GM23338 (cell line): Measurements from ENCODE around the gene BLOC1S5. TPM values are rescaled to one million over a fixed set of nuclear protein-coding genes. Genes with fewer than 3 reads are reported as not detected.
A peak's percentile ranks its signal among the peaks of the same experiment; 100 is the strongest.

ENCODE experiments used
- ATAC-seq: fragments of 200-7000 bp; cut with Tn5 transposase; 3 replicates; pipeline ENCODE4 v1.9.1; 2020
- DNase-seq: peaks from one replicate; pipeline ENCODE4 v3.0.0-alpha.2; 2015; ENCODE audit warnings: low spot score
- H2AFZ ChIP-seq: fragments of 200-600 bp; sonication (generic); 2 replicates; pipeline ENCODE4 v1.8.0; 2016; ENCODE audit warnings: antibody characterized with exemption, mild to moderate bottlenecking, moderate library complexity
- H3F3A ChIP-seq: fragments of 200-600 bp; sonication (generic); replicated peaks from 2 replicates; pipeline ENCODE4 v1.8.0; 2017; ENCODE audit warnings: antibody characterized with exemption, mixed run types, low read depth
- H3K27ac ChIP-seq: fragments of 200-600 bp; sonication (generic); 2 replicates; pipeline ENCODE4 v1.6.1; 2016; ENCODE audit warnings: low read depth
- H3K27me3 ChIP-seq: fragments of 200-600 bp; sonication (generic); 2 replicates; pipeline ENCODE4 v1.8.0; 2016; ENCODE audit warnings: mild to moderate bottlenecking, mixed run types, moderate library complexity; ENCODE audit not compliant: insufficient read depth
- H3K36me3 ChIP-seq: fragments of 200-600 bp; sonication (generic); 2 replicates; pipeline ENCODE4 v1.8.0; 2016; ENCODE audit warnings: mild to moderate bottlenecking; ENCODE audit not compliant: insufficient read depth
- H3K4me1 ChIP-seq: fragments of 200-600 bp; sonication (generic); 2 replicates; pipeline ENCODE4 v1.8.0; 2016; ENCODE audit warnings: mild to moderate bottlenecking, moderate library complexity; ENCODE audit not compliant: insufficient read depth
- H3K4me2 ChIP-seq: fragments of 200-600 bp; sonication (generic); 2 replicates; pipeline ENCODE4 v1.7.1; 2017; ENCODE audit warnings: mixed run types
- H3K4me3 ChIP-seq: fragments of 200-600 bp; sonication (generic); 2 replicates; pipeline ENCODE4 v1.6.1; 2016; ENCODE audit warnings: mixed run types
- H3K79me2 ChIP-seq: fragments of 200-600 bp; sonication (generic); replicated peaks from 2 replicates; pipeline ENCODE4 v1.8.0; 2017; ENCODE audit warnings: mild to moderate bottlenecking; ENCODE audit not compliant: insufficient read depth
- H3K9me2 ChIP-seq: fragments of 200-600 bp; sonication (generic); 2 replicates; pipeline ENCODE4 v1.8.0; 2017; ENCODE audit not compliant: insufficient read depth
- H4K20me1 ChIP-seq: fragments of 200-600 bp; sonication (generic); replicated peaks from 2 replicates; pipeline ENCODE4 v1.8.0; 2017; ENCODE audit warnings: mild to moderate bottlenecking; ENCODE audit not compliant: insufficient read depth
- H3K27ac Mint-ChIP-seq: 2 replicates; pipeline ENCODE4 v1.8.0; 2020; ENCODE audit warnings: inconsistent platforms, mild to moderate bottlenecking, moderate library complexity, mixed read lengths
- H3K27me3 Mint-ChIP-seq: 3 replicates; pipeline ENCODE4 v1.8.0; 2022; ENCODE audit warnings: low read depth, mild to moderate bottlenecking, moderate library complexity, mixed read lengths, inconsistent platforms; ENCODE audit not compliant: insufficient read depth, poor library complexity
- H3K36me3 Mint-ChIP-seq: 3 replicates; pipeline ENCODE4 v1.8.0; 2021; ENCODE audit warnings: low read depth, mild to moderate bottlenecking, inconsistent platforms, moderate library complexity, mixed read lengths
- H3K4me1 Mint-ChIP-seq: 3 replicates; pipeline ENCODE4 v1.8.0; 2020; ENCODE audit warnings: mild to moderate bottlenecking, inconsistent platforms, mixed read lengths
- H3K4me3 Mint-ChIP-seq: 3 replicates; pipeline ENCODE4 v1.8.0; 2021; ENCODE audit warnings: moderate library complexity, mild to moderate bottlenecking, inconsistent platforms, mixed read lengths
- H3K9me3 Mint-ChIP-seq: 3 replicates; pipeline ENCODE4 v1.8.0; 2020; ENCODE audit warnings: moderate library complexity, mild to moderate bottlenecking, inconsistent platforms, mixed read lengths
- CREB1 ChIP-seq: fragments of 250-450 bp; sonication (Bioruptor Pico); IDR thresholded peaks from 2 replicates; pipeline ENCODE4 v1.5.0; 2020; ENCODE audit warnings: low read depth, mild to moderate bottlenecking, moderate library complexity
- CTCF ChIP-seq, 2 experiments: fragments of 200-600 bp in 1 of 2; sonication (generic) in 1 of 2; conservative IDR thresholded peaks; 2 replicates each; pipeline versions ENCODE4 v1.5.1 to v1.6.1; 2016 to 2017; ENCODE audit warnings: antibody characterized with exemption in 2 of 2, low read depth in 2 of 2, mild to moderate bottlenecking in 2 of 2, moderate library complexity in 1 of 2
- EZH2 ChIP-seq: fragments of 200-600 bp; sonication (generic); IDR thresholded peaks from one replicate; pipeline ENCODE4 v1.8.0; 2017; ENCODE audit warnings: antibody characterized with exemption, mild to moderate bottlenecking, low read depth; ENCODE audit not compliant: unreplicated experiment
- EZH2phosphoT487 ChIP-seq: fragments of 200-600 bp; sonication (generic); IDR thresholded peaks from one replicate; pipeline ENCODE4 v1.8.1; 2018; ENCODE audit warnings: antibody characterized with exemption; ENCODE audit not compliant: unreplicated experiment
- JUNB ChIP-seq: IDR thresholded peaks from one replicate; pipeline ENCODE4 v1.6.1; 2016; ENCODE audit warnings: antibody characterized with exemption; ENCODE audit not compliant: unreplicated experiment
- NANOG ChIP-seq: IDR thresholded peaks from 2 replicates; pipeline ENCODE4 v1.6.1; 2016; ENCODE audit warnings: antibody characterized with exemption, borderline replicate concordance
- POLR2AphosphoS5 ChIP-seq: IDR thresholded peaks from 2 replicates; pipeline ENCODE4 v1.6.1; 2016; ENCODE audit warnings: antibody characterized with exemption, low read depth
- REST ChIP-seq: IDR thresholded peaks from one replicate; pipeline ENCODE4 v1.6.1; 2018; ENCODE audit warnings: antibody characterized with exemption; ENCODE audit not compliant: unreplicated experiment
- STAT1 ChIP-seq: IDR thresholded peaks from one replicate; pipeline ENCODE4 v1.6.1; 2016; ENCODE audit warnings: antibody characterized with exemption; ENCODE audit not compliant: unreplicated experiment
- ZNF114 ChIP-seq: fragments of 250-450 bp; sonication (Bioruptor Pico); IDR thresholded peaks from 2 replicates; pipeline ENCODE4 v1.5.0; 2020; ENCODE audit warnings: mild to moderate bottlenecking, moderate library complexity
- ZNF331 ChIP-seq: fragments of 250-450 bp; sonication (Bioruptor Pico); IDR thresholded peaks from 2 replicates; pipeline ENCODE4 v1.5.0; 2020; ENCODE audit warnings: low read depth, mild to moderate bottlenecking, moderate library complexity
- ZNF462 ChIP-seq: fragments of 250-450 bp; sonication (Bioruptor Pico); IDR thresholded peaks from 2 replicates; pipeline ENCODE4 v1.5.0; 2020; ENCODE audit warnings: mild to moderate bottlenecking, moderate library complexity
- long read RNA-seq: library from polyadenylated mRNA; unstranded; transcript quantifications from one replicate; pipeline ENCODE4 v2.0.0, GENCODE V29; 2020; ENCODE audit not compliant: unreplicated experiment
- polyA plus RNA-seq: library from polyadenylated mRNA; unstranded; fragments of >200 nt; fragmentation: Nextera tagmentation; extraction: Ambion mirVana; gene quantifications from 2 replicates; pipeline ENCODE4 v1.2.1, GENCODE V29; 2016
- total RNA-seq: library from RNA; depleted of rRNA; stranded (reverse); fragments of >200 nt; shearing (Covaris generic); gene quantifications from 2 replicates; pipeline ENCODE4 v1.2.3, GENCODE V29; 2014; rRNA removed

The BLOC1S5 gene
- total RNA-seq (14.9 and 17.3 TPM in 2 replicates), polyA plus RNA-seq (16.6 and 19.3 TPM in 2 replicates)
- long read RNA-seq, transcript BLOC1S5-202 (5 exons, 2,684 nt): major isoform, 7 of 11 reads
- long read RNA-seq, partial matches to known transcripts: 0 of 11 reads
- long read RNA-seq, other reads (novel, unspliced or antisense): 3 of 11 reads

GRCh38 chr6:8063761-8064637 is at the start of gene BLOC1S5:
BLOC1S5 (minus strand) TSS chr6:8064389; CDS start chr6:8064376, 13 bp downstream.
- Mint-ChIP-seq H3K4me3 (peak within 1 kb of the TSS; percentile 96), H3K4me1 (peaks cover 30% of the 10 kb centered on the region), H3K36me3 (peaks cover 7% of the 10 kb centered on the region; the same call in 2 of the 3 replicates), H3K27ac (peak within 1 kb of the TSS; percentile 97), H3K9me3 (no peaks in the 10 kb centered on the region), H3K27me3 (peaks cover 3% of the 10 kb centered on the region)
- Histone ChIP-seq H3K4me2 (peak within 1 kb of the TSS; percentile 72), H3K27ac (peak within 1 kb of the TSS; percentile 41; the same call in 1 of the 2 replicates), H3K27me3 (no peaks in the 10 kb centered on the region), H3K4me1 (peaks cover 15% of the 10 kb centered on the region), H3K36me3 (no peaks in the 10 kb centered on the region), H2AFZ (peak within 1 kb of the TSS; percentile 78), H3F3A (no peaks in the 10 kb centered on the region), H3K79me2 (peaks cover 7% of the 10 kb centered on the region; the same call in 1 of the 2 replicates), H3K9me2 (no peaks in the 10 kb centered on the region), H4K20me1 (no peaks in the 10 kb centered on the region), H3K4me3 (peak within 1 kb of the TSS; percentile 74)
- ATAC-seq (peak; percentile 90), DNase-seq (peak; percentile 99)
- TF ChIP-seq STAT1 (no peak), ZNF462 (CRISPR knock-in tag) (no peak), POLR2AphosphoS5 (peak; percentile 81), REST (no peak), CREB1 (CRISPR knock-in tag) (peak; percentile 98), NANOG (no peak), CTCF (conservative IDR thresholded peaks at IDR 0.05; ENCODE audit: low read depth in 2 of 2) (no peak; a peak in 1 of 4 replicates), ZNF114 (CRISPR knock-in tag) (no peak), EZH2 (no peak), ZNF331 (no peak), EZH2phosphoT487 (no peak), JUNB (no peak)
